GM21423 (cell line): ENCODE measurements around the gene COL5A3.

ENCODE experiments used
- ATAC-seq: cut with Tn5 transposase; IDR thresholded peaks from one replicate; pipeline ENCODE4 v1.9.1; 2021; ENCODE audit warnings: mild to moderate bottlenecking, moderate library complexity; ENCODE audit not compliant: unreplicated experiment

COL5A3 gene

DNA sequence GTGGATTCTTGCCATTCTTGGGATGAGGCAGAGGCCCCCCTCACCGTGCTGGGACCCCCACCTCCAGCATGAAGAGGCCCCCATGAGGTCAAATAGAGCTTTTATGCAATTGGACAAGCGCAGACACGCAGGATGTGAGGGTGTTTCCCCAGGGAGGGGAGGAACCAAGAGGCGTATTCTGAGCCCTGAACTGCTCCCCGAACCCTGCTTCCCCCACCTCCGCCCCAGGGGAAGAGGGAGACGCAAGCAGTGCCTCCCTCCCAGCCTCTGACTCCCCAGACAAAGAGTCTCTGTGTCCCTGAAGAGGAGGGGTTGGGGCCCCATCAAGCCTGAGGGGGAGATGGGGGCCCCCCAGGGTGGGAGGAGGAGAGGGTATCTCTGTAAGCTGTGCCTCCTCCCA, 1.7 kb upstream of the COL5A3 start:
- ATAC-seq: no peak

DNA sequence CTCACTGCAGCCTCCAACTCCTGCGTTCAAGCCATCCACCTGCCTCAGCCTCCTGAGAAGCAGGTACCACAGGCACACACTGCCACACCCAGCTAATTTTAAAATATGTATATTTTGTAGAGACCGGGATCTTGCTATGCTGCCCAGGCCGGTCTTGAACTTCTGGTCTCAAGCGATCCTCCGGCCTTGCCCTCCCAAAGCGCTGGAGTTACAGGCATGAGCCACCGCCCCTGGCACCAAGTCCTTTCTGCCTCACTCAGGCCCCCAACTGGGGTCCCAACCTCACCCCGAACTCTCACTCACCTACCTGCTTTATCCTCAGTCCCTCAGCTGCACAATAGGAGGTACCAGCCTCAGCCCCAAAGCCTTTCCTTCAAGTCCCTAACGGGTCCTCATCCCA, 635 bp upstream of the COL5A3 start:
- ATAC-seq: no peak

DNA sequence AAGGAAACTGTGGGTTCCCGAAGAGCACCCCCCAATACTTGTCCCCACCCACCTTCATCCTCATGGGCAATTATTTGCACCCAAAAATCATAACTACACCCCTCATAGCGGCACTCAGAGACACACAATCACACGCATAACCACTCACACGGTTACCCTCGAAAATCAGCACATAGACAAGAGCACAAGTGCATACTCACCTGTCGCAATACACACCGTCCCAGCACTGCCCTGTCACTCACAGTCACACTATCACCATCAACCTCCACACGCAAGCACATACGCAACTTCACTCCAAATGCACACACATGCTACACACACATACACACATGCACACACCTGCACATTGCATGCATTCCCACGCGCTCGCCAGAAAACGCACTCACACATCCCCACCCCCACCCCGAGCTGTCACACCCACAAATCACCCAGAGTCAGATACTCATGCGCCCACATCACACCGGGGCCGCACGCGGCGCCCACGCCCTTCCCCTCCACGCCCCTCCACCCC, 535 bp downstream of the COL5A3 start:
- ATAC-seq: no peak

DNA sequence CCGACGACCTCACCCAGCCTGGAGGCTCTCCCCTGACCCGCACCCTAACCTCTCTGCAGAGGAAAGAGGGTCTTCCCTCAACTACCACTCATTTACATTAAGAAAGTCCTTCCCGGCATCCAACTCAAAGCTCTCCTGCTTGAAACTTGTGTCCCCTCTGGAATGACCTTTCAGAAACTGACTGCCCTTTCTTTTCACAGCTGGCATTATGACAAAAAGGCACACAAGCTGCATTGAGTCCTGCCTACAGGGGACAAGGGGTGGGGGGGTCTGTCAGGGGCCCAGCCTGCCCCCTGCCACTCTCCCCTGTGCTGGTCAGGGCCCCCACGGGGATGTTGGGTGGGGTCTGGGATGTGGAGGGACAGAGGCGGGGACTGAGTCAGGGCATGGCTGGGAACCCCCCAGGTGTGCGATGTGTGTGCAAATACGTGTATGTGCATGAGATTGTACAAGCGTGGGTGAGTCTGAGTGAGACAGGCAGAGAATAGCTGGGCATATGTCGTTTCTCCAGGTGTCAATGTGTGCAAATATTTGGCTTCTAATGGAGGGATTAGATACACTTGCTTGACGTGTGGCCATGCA, 2.0 kb downstream of the COL5A3 start:
- no peak for ATAC-seq

DNA sequence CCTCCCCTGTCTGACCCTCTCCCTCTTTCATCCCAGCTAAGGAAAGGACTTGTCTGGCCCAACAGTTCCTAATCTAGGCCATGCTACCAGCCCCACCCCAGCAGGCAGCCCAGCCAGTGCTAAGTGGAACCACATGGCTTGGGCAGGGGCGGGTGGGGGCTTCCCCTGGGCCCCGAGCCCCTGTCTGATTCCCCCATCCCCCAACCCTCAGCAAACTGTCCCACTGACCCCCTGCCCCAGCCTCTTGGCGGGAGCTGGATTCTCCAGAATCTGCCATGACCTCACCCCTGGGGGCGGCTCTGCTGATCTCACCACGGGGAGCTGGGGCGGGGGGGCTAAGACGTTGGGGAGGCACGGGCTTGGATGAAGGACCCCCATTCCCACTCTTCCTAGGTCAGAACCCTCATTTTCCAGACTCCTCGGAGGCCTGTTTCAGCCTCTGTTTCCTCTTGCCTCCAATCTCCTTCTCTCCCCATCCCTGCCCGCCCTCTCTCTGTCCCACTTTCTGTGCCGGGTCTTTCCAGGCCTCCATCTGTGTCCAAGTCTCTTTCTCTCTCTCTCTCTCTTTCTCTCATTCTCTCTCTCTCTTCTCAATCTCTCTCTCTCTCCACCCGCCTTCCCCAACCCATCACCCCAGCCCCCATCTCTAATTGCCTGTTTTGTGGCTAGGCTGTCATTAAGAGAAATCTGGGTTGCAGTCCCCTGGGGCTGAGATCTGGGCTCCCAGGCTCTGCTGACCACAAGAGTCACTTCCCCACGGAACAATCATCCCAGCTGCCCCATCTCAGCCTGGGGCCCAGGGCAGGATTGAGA, 2.7 kb downstream of the COL5A3 start:
- ATAC-seq: no peak

DNA sequence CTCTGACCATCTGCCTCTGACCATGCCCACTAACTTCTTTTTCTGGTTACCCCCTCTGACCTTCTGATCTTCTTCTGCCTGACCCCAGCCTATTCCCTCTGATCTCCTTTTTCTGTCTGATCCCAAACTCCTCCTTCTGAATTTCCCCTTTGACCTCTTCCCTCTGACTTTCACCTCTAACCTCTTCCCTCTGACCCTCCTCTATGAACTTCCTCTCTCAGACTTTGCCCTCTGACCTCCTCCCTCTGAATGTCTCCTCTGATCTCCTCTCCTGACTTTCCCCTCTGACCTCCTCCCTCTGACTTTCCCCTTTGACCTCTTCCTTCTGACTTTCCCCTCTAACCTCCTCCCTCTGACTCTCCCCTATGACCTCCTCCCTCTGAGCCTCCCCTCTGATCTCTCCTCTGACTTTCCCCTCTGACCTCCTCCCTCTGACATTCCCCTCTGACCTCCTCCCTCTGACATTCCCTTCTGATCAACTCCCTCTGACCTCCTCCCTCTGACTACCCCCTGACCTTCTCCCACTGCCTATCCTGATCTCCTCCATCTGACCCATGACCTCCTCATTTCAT, 3.5 kb downstream of the COL5A3 start:
- ATAC-seq: no peak

DNA sequence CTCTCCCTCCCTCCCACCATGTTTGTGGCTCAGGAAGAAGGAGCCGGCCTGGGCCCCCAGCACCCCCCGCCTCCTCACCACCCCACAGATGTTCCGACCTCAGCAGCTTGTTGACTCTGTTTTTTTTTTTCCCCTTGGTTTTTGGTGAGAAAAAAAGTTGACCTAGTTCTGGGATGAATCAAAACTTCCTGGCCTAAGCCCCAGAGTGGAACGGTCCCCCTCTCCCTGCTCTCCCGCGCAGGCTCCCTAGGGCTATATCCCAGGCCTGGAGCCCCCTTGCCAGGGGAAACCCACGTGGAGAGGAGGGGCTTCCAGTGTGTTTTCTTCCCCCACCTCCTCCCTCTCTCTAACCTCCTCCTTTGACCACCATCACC, 4.0 kb downstream of the COL5A3 start:
- ATAC-seq: no peak

DNA sequence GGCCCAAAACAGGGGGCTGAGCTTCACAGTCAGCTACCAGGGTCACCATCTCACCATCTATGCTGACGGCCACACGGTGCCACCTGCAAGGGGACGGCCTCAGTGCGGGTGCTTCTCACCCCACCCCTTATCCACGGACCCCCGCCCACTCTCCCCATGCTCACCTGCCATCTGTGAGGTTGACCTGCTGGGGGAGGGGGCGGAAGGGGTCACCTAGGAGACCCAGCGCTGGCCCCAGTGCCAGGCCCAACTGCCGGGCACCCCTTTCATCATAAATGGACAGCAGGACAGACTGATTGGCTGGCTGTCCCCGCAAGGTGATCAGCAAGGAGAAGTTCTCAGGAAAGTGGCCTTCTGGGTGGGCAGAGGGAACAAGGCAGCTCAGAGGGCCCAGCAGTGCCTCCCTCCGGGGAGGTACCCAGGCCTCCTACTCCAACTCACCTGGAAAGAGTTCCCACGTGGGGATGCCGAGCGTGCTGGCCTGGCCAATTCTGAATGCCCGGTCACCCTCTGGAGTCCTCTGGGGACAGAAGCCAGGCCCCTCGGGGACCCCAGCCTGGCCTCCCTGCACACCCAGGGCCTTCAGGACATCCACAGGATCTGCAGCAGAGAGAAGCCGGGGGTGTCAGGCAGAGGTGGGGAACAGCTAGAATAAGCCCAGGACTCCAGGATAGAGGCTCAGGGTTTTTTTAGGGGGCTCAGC, 4.5 kb downstream of the COL5A3 start:
- no peak for ATAC-seq

DNA sequence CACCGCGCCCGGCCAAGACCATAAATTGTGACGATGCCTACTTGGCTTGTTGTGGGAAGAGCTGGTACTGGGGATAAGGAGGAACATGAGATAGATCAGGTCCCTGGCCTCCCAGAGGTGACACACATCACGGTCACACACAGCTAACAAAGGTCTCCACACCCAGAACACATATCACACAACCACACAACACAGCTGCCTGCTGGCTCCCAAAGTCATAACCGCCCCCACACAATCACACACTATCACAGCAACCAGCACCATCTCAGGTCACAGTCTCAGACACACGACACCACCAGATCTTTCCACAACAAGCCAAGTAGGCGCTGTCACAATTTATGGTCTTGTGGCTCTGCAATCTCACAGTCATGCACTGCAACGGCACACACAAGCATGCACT, 5.7 kb downstream of the COL5A3 start:
- ATAC-seq: no peak

DNA sequence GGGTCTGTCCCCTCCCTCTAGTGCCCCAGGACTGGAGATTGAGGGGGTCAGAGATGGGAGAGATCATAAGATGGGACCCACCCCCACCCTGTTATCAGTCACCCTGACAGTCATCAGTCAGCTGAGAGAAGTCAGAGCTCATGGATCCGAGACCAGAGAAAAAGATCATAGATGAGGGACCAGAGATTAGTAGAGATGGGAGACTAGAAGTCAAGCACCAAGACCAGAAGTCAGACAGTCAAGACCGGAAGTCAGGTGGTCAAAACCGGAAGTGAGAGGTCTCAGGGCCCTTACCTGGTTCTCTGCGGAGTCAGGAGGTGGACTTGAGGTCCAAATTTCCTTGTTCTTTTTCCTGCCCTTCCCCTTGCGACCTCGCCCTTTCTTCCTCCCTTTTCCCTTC, 7.0 kb downstream of the COL5A3 start:
- ATAC-seq: no peak

DNA sequence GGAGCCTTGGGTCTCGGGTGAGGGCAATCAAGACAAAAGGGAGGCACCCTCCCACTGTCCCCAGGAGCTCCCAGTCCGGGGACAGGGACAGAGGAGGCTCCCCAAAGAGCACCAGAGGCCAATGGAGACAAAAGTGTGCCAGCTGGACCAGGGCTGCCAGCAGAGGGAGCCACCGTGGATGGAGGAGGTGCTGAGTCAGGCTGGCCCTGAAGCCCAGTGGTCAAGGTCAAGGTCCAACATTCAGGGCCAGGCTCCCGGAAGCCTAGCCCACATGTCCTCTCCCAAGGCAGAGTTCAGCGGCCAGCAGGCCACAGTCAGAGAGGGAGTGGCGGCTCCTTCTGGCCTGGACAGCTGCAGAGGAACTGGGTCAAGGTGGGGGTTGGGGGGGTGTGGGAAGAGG, 8.4 kb downstream of the COL5A3 start:
- ATAC-seq: no peak

DNA sequence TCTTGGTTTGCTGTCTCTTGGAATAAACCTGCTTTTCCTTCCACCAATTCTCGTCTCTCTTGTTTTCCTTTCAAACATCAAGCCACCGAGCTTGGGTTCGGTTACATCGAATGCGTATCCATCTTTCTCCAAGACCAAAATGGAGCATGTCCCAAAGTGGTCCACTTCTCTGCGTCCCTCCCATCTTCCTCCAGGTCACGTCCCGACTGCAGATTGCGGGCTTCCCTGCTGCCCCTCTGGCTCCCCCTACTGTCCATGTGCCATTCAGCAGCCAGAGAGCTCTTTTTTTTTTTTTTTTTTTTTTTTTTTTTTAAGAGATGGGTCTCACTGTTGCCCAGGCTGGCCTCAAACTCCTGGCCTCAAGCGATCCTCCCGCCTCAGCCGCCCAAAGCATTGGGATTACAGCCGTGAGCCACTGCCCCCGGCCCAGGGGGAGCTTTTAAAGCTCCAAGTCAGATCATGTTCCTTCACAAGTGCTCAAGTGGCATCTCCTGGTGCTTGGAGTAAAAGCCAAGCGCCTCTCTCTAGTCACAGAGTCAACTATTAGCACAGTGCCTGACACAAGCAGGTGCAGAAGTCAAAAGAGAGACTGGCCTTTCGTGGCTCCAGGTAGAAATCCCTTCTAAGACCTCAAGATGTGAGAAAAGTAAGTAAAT, 10.0 kb downstream of the COL5A3 start:
- ATAC-seq: no peak

DNA sequence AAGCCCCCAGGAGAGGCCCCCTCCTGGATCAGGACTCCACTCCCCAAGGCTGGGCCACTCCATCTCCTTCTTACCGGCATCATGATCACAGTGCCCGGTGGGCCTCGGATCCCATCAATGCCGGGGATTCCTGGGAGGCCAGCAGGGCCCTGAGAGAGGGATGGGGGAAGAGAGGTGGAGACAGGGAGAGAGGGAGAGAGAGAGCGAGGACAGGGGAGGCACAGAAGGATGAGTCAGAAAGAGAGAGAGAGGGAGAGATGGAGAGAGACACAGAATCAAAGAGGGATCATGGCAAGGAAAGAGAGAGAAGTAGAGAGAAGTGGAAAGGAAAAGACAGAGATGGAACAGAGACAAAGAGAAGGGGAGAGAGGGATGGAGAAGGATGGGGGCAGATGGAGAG, 13.8 kb downstream of the COL5A3 start:
- ATAC-seq: no peak

DNA sequence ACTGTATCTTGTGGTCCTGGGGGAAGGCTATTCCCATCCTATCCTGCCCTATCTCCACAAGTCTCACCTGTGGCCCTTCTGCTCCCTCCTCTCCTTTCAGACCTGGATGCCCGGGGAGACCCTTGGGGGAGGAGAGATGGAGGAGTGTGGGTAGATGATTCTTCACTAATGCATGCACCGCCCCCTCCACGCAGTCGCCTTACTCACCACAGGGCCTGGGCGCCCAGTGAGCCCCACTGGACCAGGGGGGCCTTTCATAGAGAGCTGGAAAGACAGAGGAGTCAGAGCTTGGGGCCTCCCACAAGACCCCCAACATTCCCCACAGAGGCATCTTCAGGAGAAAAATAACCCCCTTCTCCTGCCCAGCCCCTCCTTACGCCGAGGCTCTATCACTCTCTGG, 14.3 kb downstream of the COL5A3 start:
- ATAC-seq: no peak

DNA sequence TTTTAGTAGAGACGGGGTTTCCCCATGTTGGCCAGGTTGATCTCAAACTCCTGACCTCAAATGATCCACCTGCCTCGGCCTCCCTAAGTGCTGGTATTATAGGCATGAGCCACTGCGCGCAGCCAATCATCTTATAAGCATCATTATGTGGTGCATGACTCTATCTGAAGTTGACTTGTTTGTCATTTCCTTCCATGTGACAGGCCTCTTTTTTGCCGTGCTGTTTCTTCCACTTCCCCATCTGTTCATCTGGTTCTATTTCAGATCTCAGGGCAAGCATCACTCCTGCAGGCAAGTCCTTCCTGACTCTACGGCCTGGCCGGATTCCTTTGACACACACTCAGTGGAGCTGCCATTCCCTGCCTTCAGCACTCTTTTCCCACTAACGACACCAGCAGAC, 15.2 kb downstream of the COL5A3 start:
- ATAC-seq: no peak

DNA sequence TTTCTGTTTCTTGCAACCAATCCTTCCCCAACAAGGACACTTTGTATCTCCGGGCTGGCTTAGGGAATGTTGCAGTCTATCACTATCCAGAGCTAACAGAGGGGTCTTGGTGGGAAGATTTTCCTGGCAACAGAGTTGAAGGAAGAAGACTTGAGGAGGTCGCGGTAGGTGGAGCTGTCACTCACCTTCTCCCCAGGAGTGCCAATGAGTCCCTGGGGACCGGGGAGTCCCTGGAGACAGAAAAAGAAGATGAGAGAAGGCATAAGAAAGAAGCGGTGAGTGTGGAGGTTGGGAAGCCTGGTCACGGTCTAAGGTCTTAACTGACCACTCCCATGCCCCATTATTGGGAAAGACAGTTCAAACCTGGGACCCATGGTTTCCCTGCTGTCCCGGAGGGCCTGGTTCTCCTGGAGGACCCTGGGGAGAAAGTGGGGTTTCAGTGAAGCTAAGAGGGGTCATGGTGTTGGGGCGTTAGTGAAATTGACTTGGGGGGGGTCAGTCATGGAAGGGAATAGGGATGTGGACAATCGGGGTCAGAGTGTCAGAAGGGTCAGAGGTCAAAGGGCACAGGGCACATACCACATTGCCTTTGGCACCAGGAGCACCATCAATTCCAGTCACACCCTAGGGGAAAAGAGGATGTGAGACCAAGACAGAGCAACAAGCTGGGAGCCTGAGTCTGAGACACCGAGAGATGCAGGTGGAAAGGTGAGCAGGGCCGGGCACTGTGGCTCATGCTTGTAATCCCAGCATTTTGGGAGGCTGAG, 18.7 kb downstream of the COL5A3 start:
- no peak for ATAC-seq

DNA sequence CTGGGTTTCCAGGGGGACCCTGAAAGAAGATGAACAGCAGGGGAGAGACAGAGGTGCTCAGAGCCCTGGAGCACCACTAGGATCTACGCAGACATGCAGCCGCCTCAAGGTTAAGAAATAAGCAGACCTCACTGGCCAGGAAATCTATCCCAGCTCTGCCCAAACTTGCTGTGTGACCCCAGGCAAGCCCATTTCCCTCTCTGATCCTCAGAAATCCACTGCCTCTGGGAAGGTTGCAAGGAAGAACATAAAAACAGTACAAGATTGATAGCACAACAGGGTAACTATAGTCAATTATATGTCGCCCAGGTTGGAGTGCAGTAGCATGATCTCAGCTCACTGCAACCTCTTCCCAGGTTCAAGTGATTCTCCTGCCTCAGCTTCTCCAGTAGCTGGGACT, 20.8 kb downstream of the COL5A3 start:
- ATAC-seq: no peak

DNA sequence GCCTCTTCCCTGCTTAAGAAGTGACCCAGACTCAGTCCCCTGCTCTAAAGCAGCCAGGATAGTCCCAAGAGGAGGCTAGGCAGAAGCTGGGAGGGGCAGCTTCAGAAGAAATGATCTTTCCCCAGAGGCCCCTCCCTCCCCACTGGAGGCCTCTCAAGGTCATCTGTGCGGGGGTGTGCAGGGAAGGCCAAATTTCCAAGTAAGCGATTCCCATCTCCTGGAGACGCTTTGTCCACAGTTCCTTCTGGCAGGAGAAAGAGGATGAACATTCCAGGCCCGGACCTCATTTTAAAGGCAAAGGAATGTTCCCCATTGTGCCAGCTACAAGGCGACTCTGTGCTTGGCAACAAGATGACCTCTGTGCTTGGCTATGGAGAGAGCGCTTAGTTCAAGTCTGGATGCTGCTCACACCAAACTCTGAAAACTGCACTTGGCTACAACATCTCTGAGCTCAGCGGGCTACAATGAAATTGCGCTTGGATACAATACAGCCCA, 23.5 kb downstream of the COL5A3 start:
- ATAC-seq: no peak

DNA sequence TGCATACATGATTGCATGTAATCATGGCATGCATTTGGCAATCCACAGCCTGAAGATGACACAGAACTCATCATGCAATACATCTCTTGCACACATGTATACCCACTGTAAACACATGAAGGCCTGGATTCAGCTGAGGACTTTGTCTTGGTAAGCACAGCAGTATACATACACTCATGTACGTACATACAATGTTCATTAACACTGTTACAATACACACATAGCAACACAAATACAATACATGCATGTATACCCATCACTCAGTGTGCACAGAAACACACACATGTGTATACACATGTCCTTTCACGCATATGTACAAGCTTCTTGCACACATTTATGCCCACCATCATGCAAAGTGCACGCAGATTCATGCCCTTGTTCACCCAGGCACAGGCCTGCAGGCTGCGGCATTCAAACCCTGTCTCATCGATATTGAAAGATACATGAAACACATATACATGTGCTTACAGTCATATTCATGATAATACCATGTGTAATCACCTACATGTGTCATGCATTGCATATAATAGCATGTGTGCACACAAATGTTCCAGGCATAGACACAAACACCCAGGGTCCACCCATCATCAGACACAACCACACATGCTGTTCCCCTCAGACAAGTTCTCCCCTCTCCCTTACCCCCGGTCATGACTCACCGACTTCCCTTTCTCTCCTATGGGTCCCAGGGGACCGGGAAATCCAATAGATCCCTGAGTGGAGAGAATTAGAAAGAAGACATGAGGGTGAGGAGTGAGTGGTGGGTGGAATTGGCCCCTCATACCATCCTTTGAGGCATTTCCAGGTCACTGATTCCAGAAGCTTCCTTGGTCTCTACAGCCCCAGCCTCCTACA, 28.7 kb downstream of the COL5A3 start:
- ATAC-seq: no peak
